Peyer's patch (tissue), 4 donors: ENCODE measurements around the gene CLCA1. TPM values are rescaled to one million over a fixed set of nuclear protein-coding genes. Genes with fewer than 3 reads are reported as not detected.

Experiments
- DNase-seq, 3 donors: peaks; one replicate each; pipeline ENCODE4 v3.0.0-alpha.2; 2017 to 2019
- H3K27ac ChIP-seq, 4 donors: fragments of 200-600 bp; sonication (generic); one replicate each; pipeline ENCODE4 v1.5.1; 2016 to 2019
- H3K27me3 ChIP-seq, 2 donors: fragments of 200-600 bp; sonication (generic); one replicate each; pipeline ENCODE4 v1.5.1; 2019
- H3K36me3 ChIP-seq, 3 donors: fragments of 200-600 bp; sonication (generic); one replicate each; pipeline ENCODE4 v1.5.1; 2016 to 2019
- H3K4me1 ChIP-seq, 4 donors: fragments of 200-600 bp; sonication (generic); one replicate each; pipeline ENCODE4 v1.5.1; 2016 to 2019
- H3K4me3 ChIP-seq, 4 donors: fragments of 200-600 bp; sonication (generic); 1 replicate in 3 of 4; 2 replicates in 1 of 4; pipeline ENCODE4 v1.5.1; 2016 to 2019; ENCODE audit warnings: mild to moderate bottlenecking in 1 of 4
- H3K9me3 ChIP-seq, 4 donors: fragments of 200-600 bp; sonication (generic); one replicate each; pipeline ENCODE4 v1.5.1; 2016 to 2019; ENCODE audit warnings: mild to moderate bottlenecking in 1 of 4
- CTCF ChIP-seq, 6 experiments: fragments of 450-650 bp in 4 of 6; fragments of 200-600 bp in 2 of 6; sonication (generic) in 1 of 6; IDR thresholded peaks; one replicate each; pipeline ENCODE4 v1.5.1; 2017 to 2019; ENCODE audit warnings: antibody characterized with exemption in 6 of 6, mild to moderate bottlenecking in 3 of 6, moderate library complexity in 1 of 6
- POLR2A ChIP-seq, 2 donors: fragments of 450-650 bp; IDR thresholded peaks; one replicate each; pipeline ENCODE4 v1.5.1; 2017; ENCODE audit warnings: antibody characterized with exemption in 2 of 2, mild to moderate bottlenecking in 2 of 2, moderate library complexity in 2 of 2
- total RNA-seq, 4 donors: library from RNA; depleted of rRNA; stranded (reverse); fragments of >200 nt; gene quantifications; one replicate each; pipeline ENCODE4 v1.1.0, GENCODE V29; 2016

CLCA1 gene
- total RNA-seq, 4 donors from 2014 or later = 87.5 to 841 (median 195) TPM

GRCh38 chr1:86464819-86465218 lies 3.9 kb upstream of the CLCA1 start:
- no peaks in the 10 kb centered on the region for H3K4me1 ChIP-seq
- DNase-seq = no peak
- TF ChIP-seq CTCF (IDR thresholded peaks at IDR 0.05) (no peak), POLR2A (IDR thresholded peaks at IDR 0.05) (no peak)
- no peaks in the 10 kb centered on the region for H3K36me3 ChIP-seq
- no peak overlapping the region for H3K27ac ChIP-seq
- no peaks in the 10 kb centered on the region for H3K9me3 ChIP-seq
- no peaks in the 10 kb centered on the region for H3K27me3 ChIP-seq
- no peak overlapping the region for H3K4me3 ChIP-seq

GRCh38 chr1:86466109-86466844 lies 2.5 kb upstream of the CLCA1 start:
- TF ChIP-seq CTCF (IDR thresholded peaks at IDR 0.05) = no peak
- no peak overlapping the region for H3K4me3 ChIP-seq
- no peaks in the 10 kb centered on the region for H3K36me3 ChIP-seq
- H3K27ac ChIP-seq = no peak overlapping the region
- no peaks in the 10 kb centered on the region for H3K9me3 ChIP-seq
- H3K4me1 ChIP-seq = no peaks in the 10 kb centered on the region
- H3K27me3 ChIP-seq = no peaks in the 10 kb centered on the region
- DNase-seq = no peak

GRCh38 chr1:86466986-86467385 lies 1.7 kb upstream of the CLCA1 start:
- no peaks in the 10 kb centered on the region for H3K9me3 ChIP-seq
- no peak overlapping the region for H3K4me3 ChIP-seq
- H3K4me1 ChIP-seq = no peaks in the 10 kb centered on the region
- no peaks in the 10 kb centered on the region for H3K27me3 ChIP-seq
- TF ChIP-seq POLR2A (IDR thresholded peaks at IDR 0.05) = no peak
- H3K36me3 ChIP-seq = no peaks in the 10 kb centered on the region
- no peak for DNase-seq
- H3K27ac ChIP-seq = no peak overlapping the region

GRCh38 chr1:86470859-86471258 lies 2.1 kb downstream of the CLCA1 start:
- H3K36me3 ChIP-seq = no peaks in the 10 kb centered on the region
- H3K9me3 ChIP-seq = no peaks in the 10 kb centered on the region
- H3K4me1 ChIP-seq = no peaks in the 10 kb centered on the region
- H3K27ac ChIP-seq = peak overlapping the region in 1 of 4 donors; percentile 12
- H3K4me3 ChIP-seq = peak overlapping the region in 2 of 4 donors; percentile 27 to 28
- DNase-seq = no peak
- no peak for TF ChIP-seq POLR2A (IDR thresholded peaks at IDR 0.05)
- no peak for TF ChIP-seq CTCF (IDR thresholded peaks at IDR 0.05)
- H3K27me3 ChIP-seq = no peaks in the 10 kb centered on the region

- H3K27me3 ChIP-seq = no peaks in the 10 kb centered on the region
- no peak for DNase-seq
- H3K9me3 ChIP-seq = no peaks in the 10 kb centered on the region
- no peaks in the 10 kb centered on the region for H3K36me3 ChIP-seq
- no peaks in the 10 kb centered on the region for H3K4me1 ChIP-seq
- peak overlapping the region in 1 of 4 donors; percentile 12 for H3K27ac ChIP-seq
- peak overlapping the region in 1 of 4 donors; percentile 27 for H3K4me3 ChIP-seq
- TF ChIP-seq CTCF (IDR thresholded peaks at IDR 0.05) (no peak), POLR2A (IDR thresholded peaks at IDR 0.05) (no peak)
Measured at GRCh38 chr1:86471291-86471690, 2.6 kb downstream of the CLCA1 start.

DNA sequence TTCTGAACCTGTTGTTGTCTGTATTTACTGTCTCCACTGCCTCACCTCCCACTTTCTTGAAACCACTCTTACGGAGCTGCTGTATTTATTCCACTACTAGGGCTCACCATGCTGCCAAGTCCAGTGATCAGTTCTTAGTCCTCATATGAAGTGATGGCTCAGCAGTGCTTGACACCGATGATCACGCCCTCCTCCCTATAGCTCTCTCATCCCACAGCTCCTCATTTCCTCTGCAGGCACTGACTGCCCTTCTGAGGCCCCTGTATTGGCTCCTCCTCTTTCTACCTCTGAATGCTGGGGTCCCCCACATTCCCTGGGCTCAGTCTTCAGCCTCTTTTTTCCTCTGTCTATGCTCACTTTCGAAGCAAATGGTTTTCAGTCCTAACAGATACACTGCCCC lies 3.4 kb downstream of the CLCA1 start:
- no peaks in the 10 kb centered on the region for H3K27me3 ChIP-seq
- no peaks in the 10 kb centered on the region for H3K4me1 ChIP-seq
- TF ChIP-seq CTCF (IDR thresholded peaks at IDR 0.05) (no peak), POLR2A (IDR thresholded peaks at IDR 0.05) (no peak)
- no peak for DNase-seq
- H3K4me3 ChIP-seq = peak overlapping the region in 2 of 4 donors; percentile 6 to 16
- H3K9me3 ChIP-seq = no peaks in the 10 kb centered on the region
- H3K36me3 ChIP-seq = no peaks in the 10 kb centered on the region
- H3K27ac ChIP-seq = no peak overlapping the region
